HCT116 (cell line): Measurements from ENCODE around the gene ALCAM. TPM values are rescaled to one million over a fixed set of nuclear protein-coding genes. Genes with fewer than 3 reads are reported as not detected.

Experiments used
- ATAC-seq: fragments of 200-7000 bp; cut with Tn5 transposase; 2 replicates; pipeline ENCODE4 v1.9.1; 2020; ENCODE audit warnings: mild to moderate bottlenecking, moderate library complexity
- BruUV-seq: library from RNA; stranded (reverse); fragments of 400-500 nt; replicated peaks from 2 replicates; lab custom pipeline; 2021; lab: Mats Ljungman, UMichigan
- CTCF ChIA-PET: fragments of 300-600 bp; sonication (Branson Sonifier 250); formaldehyde crosslinking; loops from one replicate; lab custom pipeline; 2021; ENCODE audit warnings: antibody characterized with exemption; lab: Charles Lee
- POLR2A ChIA-PET: fragments of 300-600, 350-600 bp; sonication (Branson Sonifier 250); formaldehyde crosslinking; loops from one replicate; lab custom pipeline; 2021; ENCODE audit warnings: antibody characterized with exemption; lab: Charles Lee
- RAD21 ChIA-PET, 2 experiments: fragments of 300-600 bp; sonication (Branson Sonifier 250); formaldehyde crosslinking; loops; one replicate each; lab custom pipeline; 2023; ENCODE audit warnings: low total read pairs in 2 of 2; ENCODE audit not compliant: uncharacterized antibody in 2 of 2, unreplicated experiment in 2 of 2, low non-redundant PET in 1 of 2; lab: Charles Lee
- DNase-seq: peaks from one replicate; pipeline ENCODE4 v3.0.0-alpha.2; 2010; ENCODE audit warnings: low read depth, low spot score
- H2AFZ ChIP-seq: fragments of 200-600 bp; shearing (Covaris generic), sonication (generic); 2 replicates; pipeline ENCODE4 v1.6.1; 2017; ENCODE audit warnings: low read depth, mixed run types, mixed read lengths, antibody characterized with exemption, low read length; ENCODE audit not compliant: poor library complexity, severe bottlenecking
- H3K27ac ChIP-seq: 2 replicates; pipeline ENCODE4 v1.5.1; 2012; ENCODE audit warnings: low read depth, low read length
- H3K27me3 ChIP-seq: fragments of 200-600 bp; sonication (generic); 2 replicates; pipeline ENCODE4 v1.6.1; 2016; ENCODE audit warnings: mixed run types, low read length, mixed read lengths; ENCODE audit not compliant: insufficient read depth
- H3K36me3 ChIP-seq, 2 experiments: fragments of 200-500 bp in 1 of 2; fragments of 200-600 bp in 1 of 2; sonication (Bioruptor generic) in 1 of 2; sonication (generic) in 1 of 2; 2 replicates each; pipeline versions ENCODE4 v1.5.1 to v1.6.1; 2014 to 2016; ENCODE audit warnings: low read length in 2 of 2, inconsistent platforms in 1 of 2, mixed read lengths in 1 of 2, mixed run types in 1 of 2; ENCODE audit not compliant: insufficient read depth in 2 of 2, control insufficient read depth in 1 of 2
- H3K4me1 ChIP-seq, 2 experiments: fragments of 200-600 bp in 1 of 2; sonication (generic) in 1 of 2; 2 replicates each; pipeline versions ENCODE4 v1.5.1 to v1.6.1; 2012 to 2017; ENCODE audit warnings: low read length in 2 of 2, inconsistent platforms in 1 of 2, mild to moderate bottlenecking in 1 of 2, mixed read lengths in 1 of 2, mixed run types in 1 of 2, moderate library complexity in 1 of 2; ENCODE audit not compliant: insufficient read depth in 2 of 2, control insufficient read depth in 1 of 2
- H3K4me2 ChIP-seq: fragments of 200-600 bp; sonication (generic); 2 replicates; pipeline ENCODE4 v1.6.1; 2017; ENCODE audit warnings: mixed run types, low read length, mixed read lengths
- H3K4me3 ChIP-seq, 2 experiments: fragments of 200-600 bp in 1 of 2; sonication (generic) in 1 of 2; replicated peaks in 1 of 2; 2 replicates each; pipeline ENCODE4 v1.5.1; 2011 to 2016; ENCODE audit warnings: low read length in 2 of 2, control low read depth in 1 of 2, low read depth in 1 of 2, mild to moderate bottlenecking in 1 of 2, mixed read lengths in 1 of 2, mixed run types in 1 of 2
- H3K79me2 ChIP-seq: fragments of 200-600 bp; sonication (generic); 2 replicates; pipeline ENCODE4 v1.6.1; 2017; ENCODE audit warnings: mild to moderate bottlenecking, mixed run types, low read length, moderate library complexity, mixed read lengths; ENCODE audit not compliant: insufficient read depth
- H3K9ac ChIP-seq: fragments of 200-600 bp; sonication (generic); 2 replicates; pipeline ENCODE4 v1.6.1; 2016; ENCODE audit warnings: low read length, mixed read lengths
- H3K9me2 ChIP-seq: fragments of 200-600 bp; sonication (generic), shearing (Covaris generic); 2 replicates; pipeline ENCODE4 v1.6.1; 2017; ENCODE audit warnings: mixed run types, mild to moderate bottlenecking, moderate library complexity; ENCODE audit not compliant: insufficient read depth
- H3K9me3 ChIP-seq, 2 experiments: fragments of 200-500 bp in 1 of 2; fragments of 200-600 bp in 1 of 2; sonication (Bioruptor generic) in 1 of 2; sonication (generic) in 1 of 2; 2 replicates each; pipeline ENCODE4 v1.6.1; 2014 to 2017; ENCODE audit warnings: low read length in 2 of 2, mixed read lengths in 2 of 2, inconsistent platforms in 1 of 2, low read depth in 1 of 2, mild to moderate bottlenecking in 1 of 2, mixed run types in 1 of 2, moderate library complexity in 1 of 2; ENCODE audit not compliant: control insufficient read depth in 1 of 2, insufficient read depth in 1 of 2
- H4K20me1 ChIP-seq: fragments of 200-600 bp; sonication (generic), shearing (Covaris generic); 2 replicates; pipeline ENCODE4 v1.6.1; 2017; ENCODE audit warnings: mixed run types, mild to moderate bottlenecking, moderate library complexity; ENCODE audit not compliant: insufficient read depth
- CBX3 ChIP-seq: IDR thresholded peaks from 2 replicates; pipeline ENCODE4 v1.6.1; 2012; ENCODE audit warnings: low read depth
- CEBPB ChIP-seq: IDR thresholded peaks from 2 replicates; pipeline ENCODE4 v1.6.1; 2012; ENCODE audit warnings: low read depth
- CTCF ChIP-seq, 3 experiments: fragments of 200-600 bp in 1 of 3; sonication (generic) in 1 of 3; IDR thresholded peaks in 2 of 3; conservative IDR thresholded peaks in 1 of 3; 2 replicates each; pipeline ENCODE4 v1.5.1; 2012 to 2017; ENCODE audit warnings: low read depth in 2 of 3, low read length in 2 of 3, antibody characterized with exemption in 1 of 3, borderline replicate concordance in 1 of 3, control low read depth in 1 of 3, mild to moderate bottlenecking in 1 of 3, mixed read lengths in 1 of 3, mixed run types in 1 of 3, moderate library complexity in 1 of 3; ENCODE audit not compliant: insufficient read depth in 1 of 3
- ELF1 ChIP-seq: IDR thresholded peaks from 2 replicates; pipeline ENCODE4 v1.6.1; 2012; ENCODE audit warnings: low read depth, borderline replicate concordance
- EZH2phosphoT487 ChIP-seq: fragments of 200-600 bp; IDR thresholded peaks from 2 replicates; pipeline ENCODE4 v1.6.1; 2018; ENCODE audit warnings: antibody characterized with exemption, borderline replicate concordance
- FOSL1 ChIP-seq: IDR thresholded peaks from 2 replicates; pipeline ENCODE4 v1.6.1; 2012; ENCODE audit warnings: low read depth
- POLR2A ChIP-seq: IDR thresholded peaks from 2 replicates; pipeline ENCODE4 v1.7.0; 2011; ENCODE audit warnings: borderline replicate concordance; ENCODE audit not compliant: insufficient read depth, insufficient read length; ENCODE audit errors: extremely low read depth
- POLR2AphosphoS5 ChIP-seq: IDR thresholded peaks from 2 replicates; pipeline ENCODE4 v1.6.1; 2011; ENCODE audit warnings: mild to moderate bottlenecking, low read depth, low read length, moderate library complexity
- RAD21 ChIP-seq: IDR thresholded peaks from 2 replicates; pipeline ENCODE4 v1.6.1; 2012; ENCODE audit warnings: low read depth, mild to moderate bottlenecking
- REST ChIP-seq: IDR thresholded peaks from 2 replicates; pipeline ENCODE4 v1.6.1; 2012; ENCODE audit warnings: low read depth
- SIN3A ChIP-seq: IDR thresholded peaks from 2 replicates; pipeline ENCODE4 v1.6.1; 2012; ENCODE audit warnings: low read depth
- SP1 ChIP-seq: IDR thresholded peaks from 2 replicates; pipeline ENCODE4 v1.6.1; 2012; ENCODE audit warnings: low read depth
- SRF ChIP-seq: IDR thresholded peaks from 2 replicates; pipeline ENCODE4 v1.6.1; 2012; ENCODE audit warnings: low read depth
- TCF7L2 ChIP-seq: IDR thresholded peaks from 2 replicates; pipeline ENCODE4 v1.7.0; 2011; ENCODE audit warnings: borderline replicate concordance, inconsistent platforms; ENCODE audit not compliant: insufficient read depth, insufficient read length; ENCODE audit errors: extremely low read depth
- YY1 ChIP-seq: IDR thresholded peaks from 2 replicates; pipeline ENCODE4 v1.6.1; 2011; ENCODE audit warnings: low read length, low read depth, moderate library complexity, mild to moderate bottlenecking; ENCODE audit not compliant: insufficient replicate concordance; ENCODE audit errors: extremely low read depth
- ZBTB33 ChIP-seq: IDR thresholded peaks from 2 replicates; pipeline ENCODE4 v1.6.1; 2011; ENCODE audit warnings: mild to moderate bottlenecking, low read length, moderate library complexity; ENCODE audit not compliant: insufficient replicate concordance; ENCODE audit errors: extremely low read depth
- ZFX ChIP-seq: fragments of 450-650 bp; IDR thresholded peaks from 2 replicates; pipeline ENCODE4 v1.6.1; 2017
- ZNF274 ChIP-seq: fragments of 200-500 bp; sonication (Bioruptor generic); IDR thresholded peaks from 2 replicates; pipeline ENCODE4 v1.6.1; 2014; ENCODE audit warnings: mild to moderate bottlenecking, low read depth, low read length, inconsistent platforms
- intact Hi-C: fragments of 100-400 bp; cut with micrococcal nuclease; formaldehyde crosslinking; loops from 2 replicates; pipeline ENCODE4 v1.10.0; 2022
- total RNA-seq: library from RNA; stranded (reverse); gene quantifications from one replicate; pipeline ENCODE4 v1.2.1, GENCODE V29; 2021; ENCODE audit not compliant: unreplicated experiment
- TF ChIP-seq, protein P1 (sequence below): IDR thresholded peaks from 2 replicates; pipeline ENCODE4 v1.6.1; 2012
- TF ChIP-seq, protein P2 (sequence below): IDR thresholded peaks from 2 replicates; pipeline ENCODE4 v1.6.1; 2012

Gene ALCAM
- total RNA-seq, 1 experiment from 2014 or later: 56.7 TPM

GRCh38 chr3:105360003-105360402 lies 6.7 kb upstream of the ALCAM start:
- DNase-seq (no peak), ATAC-seq (no peak)
- TF ChIP-seq SRF (no peak), ZFX (no peak), SP1 (no peak), ELF1 (no peak), CBX3 (no peak), FOSL1 (no peak), ZBTB33 (no peak), RAD21 (no peak), REST (no peak), CEBPB (no peak), EZH2phosphoT487 (no peak), TCF7L2 (no peak), SIN3A (no peak), POLR2AphosphoS5 (no peak), CTCF (IDR thresholded peaks at IDR 0.05 in 2 of 3, conservative IDR thresholded peaks at IDR 0.05 in 1 of 3; ENCODE audit: borderline replicate concordance in 1 of 3, insufficient read depth in 1 of 3, low read depth in 2 of 3, low read length in 2 of 3) (no peak), POLR2A (no peak), YY1 (no peak), ZNF274 (no peak)
- TF ChIP-seq, protein P1, sequence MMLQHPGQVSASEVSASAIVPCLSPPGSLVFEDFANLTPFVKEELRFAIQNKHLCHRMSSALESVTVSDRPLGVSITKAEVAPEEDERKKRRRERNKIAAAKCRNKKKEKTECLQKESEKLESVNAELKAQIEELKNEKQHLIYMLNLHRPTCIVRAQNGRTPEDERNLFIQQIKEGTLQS: no peak
- TF ChIP-seq, protein P2, sequence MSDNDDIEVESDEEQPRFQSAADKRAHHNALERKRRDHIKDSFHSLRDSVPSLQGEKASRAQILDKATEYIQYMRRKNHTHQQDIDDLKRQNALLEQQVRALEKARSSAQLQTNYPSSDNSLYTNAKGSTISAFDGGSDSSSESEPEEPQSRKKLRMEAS: no peak
- H3K4me3 ChIP-seq: no peak overlapping the region
- H3K27ac ChIP-seq: no peak overlapping the region
- peaks cover 7 to 39% of the 10 kb centered on the region in 2 experiments for H3K4me1 ChIP-seq
- no peak overlapping the region for H2AFZ ChIP-seq
- no peaks in the 10 kb centered on the region for H4K20me1 ChIP-seq
- no peaks in the 10 kb centered on the region for H3K27me3 ChIP-seq
- no peak overlapping the region for H3K9ac ChIP-seq
- RAD21 ChIA-PET: interaction anchor here in 1 of 2 experiments (0.5 kb wide), 1 partner anchor 124 kb away, joined by 3 read pairs; no protein-coding TSS in a partner anchor
- POLR2A ChIA-PET: interaction anchor here (1.1 kb wide), 1 partner anchor 9 kb away, joined by 3 read pairs; no protein-coding TSS in a partner anchor
- intact Hi-C loops: loop anchor here (10.0 kb wide), 1 partner anchor 375 kb away; no protein-coding TSS in a partner anchor
- no TSS peak for BruUV-seq
- H3K4me2 ChIP-seq: no peak overlapping the region
- H3K9me2 ChIP-seq: no peaks in the 10 kb centered on the region
- H3K36me3 ChIP-seq: no peaks in the 10 kb centered on the region
- H3K79me2 ChIP-seq: no peaks in the 10 kb centered on the region
- H3K9me3 ChIP-seq: no peaks in the 10 kb centered on the region
- CTCF ChIA-PET: no interaction called here
